ENCODE data around the gene CLEC4D.
"Not testable (repeated sequence)": the region's sequence is repeated elsewhere in the genome, so short reads cannot be mapped to it uniquely, and the experiment has no call there.

CLEC4D gene

GRCh38 chr12:8537820-8538219, 24.5 kb downstream of the CLEC4D start:
- peak; percentile 23 for DNase-seq

GRCh38 chr12:8540831-8541230, 27.5 kb downstream of the CLEC4D start, which contains the start of gene CLEC4E:
CLEC4E (minus strand) TSS chr12:8540905; CDS start chr12:8540797, 108 bp downstream.
- not testable (repeated sequence) for DNase-seq

GRCh38 chr12:8541562-8541961, 28.3 kb downstream of the CLEC4D start:
- DNase-seq = no peak

- peak; percentile 68 for DNase-seq
Measured at GRCh38 chr12:8544295-8544694, 31.0 kb downstream of the CLEC4D start.

- no peak for DNase-seq
Measured at GRCh38 chr12:8546591-8546990, 33.3 kb downstream of the CLEC4D start.

- no peak for DNase-seq
Measured at GRCh38 chr12:8547645-8548044, 34.3 kb downstream of the CLEC4D start.

GRCh38 chr12:8548192-8548591, 34.9 kb downstream of the CLEC4D start:
- no peak for DNase-seq

- no peak for DNase-seq
Measured at GRCh38 chr12:8549381-8549780, 36.1 kb downstream of the CLEC4D start.

- no peak for DNase-seq
Measured at GRCh38 chr12:8553088-8553627, 39.9 kb downstream of the CLEC4D start.

- no peak for DNase-seq
Measured at GRCh38 chr12:8554451-8555195, 41.3 kb downstream of the CLEC4D start.

GRCh38 chr12:8556531-8557097, 43.3 kb downstream of the CLEC4D start:
- DNase-seq = no peak

GRCh38 chr12:8559676-8560075, 46.4 kb downstream of the CLEC4D start:
- DNase-seq = no peak

- DNase-seq = no peak
Measured at GRCh38 chr12:8561011-8561410, 47.7 kb downstream of the CLEC4D start.

- no peak for DNase-seq
Measured at GRCh38 chr12:8562310-8562709, 49.0 kb downstream of the CLEC4D start.

GRCh38 chr12:8563356-8563755, 50.1 kb downstream of the CLEC4D start:
- no peak for DNase-seq

- no peak for DNase-seq
Measured at GRCh38 chr12:8564656-8565055, 51.4 kb downstream of the CLEC4D start.

GRCh38 chr12:8566052-8566451, 52.7 kb downstream of the CLEC4D start:
- not testable (repeated sequence) for DNase-seq

- DNase-seq = no peak
Measured at GRCh38 chr12:8566525-8566924, 53.2 kb downstream of the CLEC4D start.

Data from RPMI8226 (cell line).